Stimulated activated CD4-positive, alpha-beta T cell treated with anti-CD3 and anti-CD28 coated beads, TNF-alpha, amount 100 ng/mL, for 1 hour (primary cell): ENCODE measurements around the gene GON7.
"Not testable (repeated sequence)": the region's sequence is repeated elsewhere in the genome, so short reads cannot be mapped to it uniquely, and the experiment has no call there.

ENCODE experiments used
- DNase-seq, 3 donors: peaks; one replicate each; pipeline ENCODE4 v3.0.0-alpha.2; 2020; ENCODE audit warnings: low read depth in 3 of 3, low spot score in 1 of 3

GON7 gene

DNA sequence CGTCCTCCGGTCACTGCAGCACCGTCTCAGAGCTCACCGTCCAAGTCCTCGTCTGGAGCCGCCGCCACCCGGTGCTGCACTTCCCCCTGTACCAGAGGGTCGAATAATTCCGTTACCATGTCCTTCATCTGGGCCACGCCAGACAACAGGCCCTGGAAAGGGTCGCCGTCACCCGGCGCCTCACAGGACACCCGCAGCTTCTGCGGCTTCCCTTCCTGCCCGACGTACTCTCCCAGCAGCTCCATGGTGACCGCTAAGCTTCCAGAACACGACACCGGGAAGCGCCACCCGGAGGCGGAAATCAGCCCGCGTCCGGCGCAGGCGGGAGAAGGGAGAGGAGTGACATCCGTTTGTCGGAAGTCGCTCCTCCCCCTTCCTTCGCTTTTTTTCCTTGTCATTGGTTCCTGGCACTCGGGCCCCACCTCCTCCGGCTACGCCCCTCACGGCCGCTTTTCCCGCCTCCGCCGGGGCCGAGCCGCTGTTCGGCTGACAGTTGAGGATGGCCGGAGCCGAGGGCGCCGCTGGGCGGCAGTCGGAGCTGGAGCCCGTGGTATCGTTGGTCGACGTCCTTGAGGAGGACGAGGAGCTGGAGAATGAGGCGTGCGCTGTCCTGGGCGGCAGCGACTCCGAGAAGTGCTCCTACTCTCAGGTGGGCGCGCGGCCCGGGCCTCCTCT lies at the start of gene GON7, which contains the start of gene UBR7:
Gene GON7 (minus strand): TSS at position 273 of the 675 bp plus-strand sequence. CDS start 28 bp downstream, at position 245.
Gene UBR7 (plus strand): TSS at position 464 of the 675 bp plus-strand sequence. CDS start 36 bp downstream, at position 500.
- peak; percentile 57 to 76 (median 67) for DNase-seq

DNA sequence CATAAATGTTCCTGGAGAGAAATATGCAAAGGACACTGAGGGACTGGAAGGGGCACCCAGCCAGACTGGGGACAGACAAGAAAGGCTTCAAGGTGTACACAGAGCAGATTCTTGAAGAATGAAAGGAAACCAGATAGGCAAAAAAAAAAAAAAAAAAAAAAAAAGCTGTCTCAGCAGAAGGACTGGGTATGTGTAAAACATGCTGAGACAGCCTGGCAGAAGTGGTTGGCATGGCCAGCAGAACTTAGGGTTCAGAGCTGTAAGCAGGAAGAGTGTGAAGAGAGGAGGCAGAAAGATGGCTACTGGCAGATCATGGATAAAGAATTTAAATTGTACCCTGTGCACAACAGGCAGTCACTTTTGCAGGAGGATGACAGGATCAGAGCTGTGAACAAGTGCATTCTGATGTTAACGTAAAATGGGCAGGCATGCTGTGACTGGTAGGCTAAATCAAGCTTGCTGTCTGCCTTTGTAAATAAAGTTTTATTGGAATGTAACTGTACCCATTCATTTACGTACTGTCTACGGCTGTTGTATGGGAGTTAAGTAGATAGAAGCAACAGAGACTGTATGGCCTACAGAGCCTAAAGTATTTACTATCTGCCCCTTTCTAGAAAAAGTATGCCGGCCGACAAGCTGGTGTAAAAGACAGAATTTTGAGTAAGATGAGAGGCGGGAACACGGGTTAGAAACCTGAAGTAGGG lies 42.4 kb upstream of the GON7 start:
- DNase-seq = no peak

DNA sequence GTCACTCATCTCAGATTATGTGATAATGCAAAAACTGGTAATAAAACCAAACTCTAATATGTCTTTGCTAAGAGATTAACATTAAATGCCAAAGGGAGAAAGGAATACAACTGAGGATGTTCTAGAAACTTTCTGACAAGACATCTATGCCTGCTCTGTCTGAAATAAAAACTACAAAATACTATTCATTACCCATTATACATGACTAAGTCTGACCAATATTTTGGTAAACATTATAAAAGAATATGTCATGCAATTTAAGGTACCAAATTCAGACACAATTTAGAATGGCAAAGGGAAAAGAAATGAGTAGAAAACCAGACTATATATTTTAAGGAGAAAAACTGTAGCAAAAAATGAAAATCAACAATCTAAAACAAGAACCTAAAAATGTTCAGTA lies 39.7 kb upstream of the GON7 start:
- no peak for DNase-seq

DNA sequence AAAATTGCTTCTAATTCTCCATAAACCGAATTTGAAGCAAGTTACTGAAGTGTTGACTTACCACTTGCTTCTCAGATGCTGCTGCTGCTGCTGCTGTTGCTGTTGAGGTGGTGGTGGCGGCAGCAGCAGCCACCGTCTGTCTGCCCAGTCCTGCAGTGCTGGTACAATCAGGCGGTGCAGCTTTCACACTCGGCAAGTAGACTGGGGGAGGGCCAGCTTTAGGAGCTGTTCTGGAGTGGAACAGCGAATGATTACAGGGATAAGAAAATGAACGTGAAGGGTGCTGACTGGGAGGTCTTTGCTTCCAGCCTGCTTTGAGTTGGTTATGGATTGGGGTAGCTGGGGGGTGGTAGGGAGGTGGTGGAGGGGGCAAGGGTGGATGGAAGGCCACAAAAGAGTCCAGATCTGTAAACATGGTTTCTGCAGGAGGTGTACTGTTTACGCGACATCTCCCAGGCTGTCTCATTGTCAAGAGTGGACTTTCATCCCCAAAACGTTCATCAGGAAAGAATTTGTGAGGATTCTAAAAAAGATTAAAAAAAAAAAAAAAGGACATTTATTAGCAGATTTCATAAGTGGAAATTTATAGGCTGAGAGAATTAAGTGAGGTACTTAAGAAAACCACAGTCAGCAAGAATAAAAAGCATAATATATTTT lies 39.0 kb upstream of the GON7 start:
- no peak for DNase-seq

DNA sequence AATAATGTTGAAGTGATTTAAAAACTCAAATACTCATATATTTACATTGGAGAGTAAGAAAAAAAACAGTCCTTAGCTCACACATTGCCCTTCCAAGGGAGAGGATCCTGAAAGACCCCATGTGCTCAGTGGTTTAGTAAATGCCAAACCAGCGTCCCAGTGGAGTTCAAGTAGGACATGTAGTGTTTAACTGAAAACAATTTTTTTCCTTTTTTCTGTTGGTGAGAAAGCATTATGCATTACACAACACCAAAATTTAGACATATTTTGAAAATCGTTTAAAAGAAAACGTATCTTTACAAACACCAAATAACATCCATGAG lies 33.8 kb upstream of the GON7 start:
- no peak for DNase-seq

- DNase-seq = no peak
These were observed 33.2 kb upstream of the GON7 start for GRCh38 chr14:93239869-93240677.

GRCh38 chr14:93234798-93235197 lies 27.9 kb upstream of the GON7 start:
- DNase-seq = no peak

DNA sequence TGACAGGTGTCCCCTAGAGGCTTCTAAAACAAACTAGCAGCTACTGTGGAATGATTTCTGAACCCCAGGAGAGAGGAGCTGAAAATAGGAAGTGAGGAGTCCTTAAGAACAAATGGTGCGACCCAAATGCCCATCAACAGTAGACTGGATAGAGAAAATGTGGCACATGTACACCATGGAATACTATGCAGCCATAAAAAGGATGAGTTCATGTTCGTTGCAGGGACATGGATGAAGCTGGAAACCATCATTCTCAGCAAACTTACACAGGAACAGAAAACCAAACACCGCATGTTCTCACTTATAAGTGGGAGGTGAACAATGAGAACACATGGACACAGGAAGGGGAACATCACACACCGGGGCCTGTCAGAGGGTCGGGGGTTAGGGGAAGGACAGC lies 26.2 kb upstream of the GON7 start:
- not testable (repeated sequence) for DNase-seq

DNA sequence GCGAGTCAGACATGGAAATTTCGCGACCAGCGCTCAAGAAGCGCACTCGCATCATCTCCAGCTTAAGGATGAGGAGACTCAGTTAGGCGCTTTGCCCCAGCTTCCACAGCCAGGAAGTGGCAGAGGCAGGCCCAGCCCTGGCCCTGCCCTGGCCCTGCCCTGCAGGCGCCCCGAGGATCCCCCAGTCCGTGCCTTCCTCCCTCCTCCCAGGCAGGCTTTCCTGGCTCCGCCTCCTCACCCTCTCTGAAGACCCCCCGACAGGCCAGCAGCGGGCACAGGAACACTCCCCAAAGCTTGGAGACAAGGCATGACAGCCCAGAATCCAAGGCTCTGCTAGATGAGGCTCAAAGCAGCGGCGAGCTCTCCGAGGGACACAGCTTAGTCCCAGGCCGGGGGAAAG lies 25.3 kb upstream of the GON7 start:
- DNase-seq = no peak

DNA sequence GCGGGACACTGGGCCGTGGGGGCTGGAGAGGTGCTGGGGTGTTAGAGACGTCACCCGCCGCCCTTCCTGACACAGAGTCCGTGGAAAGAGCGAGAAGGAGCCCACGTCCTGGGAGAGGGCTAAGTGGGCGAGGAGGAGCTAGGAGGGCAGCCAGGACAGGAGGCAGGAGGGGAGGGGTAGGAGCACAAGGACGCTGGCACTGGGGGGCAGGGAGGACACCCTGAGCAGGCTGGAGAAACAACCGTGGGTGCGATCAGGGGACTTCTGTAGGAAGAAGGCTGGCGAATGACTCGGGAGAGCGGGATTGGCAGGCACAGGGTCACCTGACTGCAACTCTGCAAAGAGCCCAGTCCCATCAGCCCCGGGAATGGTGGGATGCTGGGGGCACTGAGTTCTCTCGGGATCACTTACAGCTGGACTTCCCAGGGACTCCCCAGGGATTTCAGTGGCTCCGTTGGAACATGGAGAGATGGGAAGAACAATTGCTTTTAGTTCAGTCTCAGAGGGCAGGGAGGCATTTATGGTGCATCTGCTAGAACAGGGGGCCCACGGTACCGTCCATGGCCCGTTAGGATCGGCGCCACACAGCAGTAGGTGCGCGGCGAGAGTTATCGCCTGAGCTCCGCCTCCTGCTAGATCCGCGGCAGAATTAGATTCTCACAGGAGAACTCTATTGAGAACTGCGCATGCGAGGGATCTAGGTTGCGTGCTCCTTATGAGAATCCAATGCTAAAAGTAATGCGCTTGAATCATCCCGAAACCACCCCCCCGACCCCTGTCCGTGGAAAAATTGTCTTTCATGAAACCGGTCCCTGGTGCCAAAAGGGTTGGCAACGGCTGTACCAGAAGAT lies 24.5 kb upstream of the GON7 start:
- DNase-seq = no peak

DNA sequence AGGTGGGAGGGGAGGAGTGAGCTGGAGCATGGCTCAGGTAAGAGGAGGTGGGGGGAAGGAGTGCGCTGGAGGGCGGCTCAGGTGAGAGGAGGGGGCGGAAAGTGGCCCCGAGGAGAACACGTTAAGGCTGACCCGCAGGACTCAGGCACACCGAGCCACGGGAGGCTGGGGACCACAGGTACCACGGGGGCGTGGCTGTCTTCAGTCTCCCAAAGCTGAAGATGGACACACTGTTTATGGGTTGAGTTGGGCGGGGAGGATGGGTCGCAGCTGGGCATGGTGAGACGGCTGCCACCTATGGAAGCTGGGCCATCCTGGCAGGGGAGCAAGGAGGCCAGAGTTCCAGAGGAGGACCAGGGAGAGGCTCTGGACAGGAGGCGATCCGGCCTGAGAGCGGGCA lies 23.7 kb upstream of the GON7 start:
- DNase-seq = no peak

GRCh38 chr14:93228550-93228949 lies 21.7 kb upstream of the GON7 start:
- no peak for DNase-seq

GRCh38 chr14:93223565-93223964 lies 16.7 kb upstream of the GON7 start:
- no peak for DNase-seq

- no peak for DNase-seq
These were observed 13.6 kb upstream of the GON7 start for GRCh38 chr14:93220509-93220908.

DNA sequence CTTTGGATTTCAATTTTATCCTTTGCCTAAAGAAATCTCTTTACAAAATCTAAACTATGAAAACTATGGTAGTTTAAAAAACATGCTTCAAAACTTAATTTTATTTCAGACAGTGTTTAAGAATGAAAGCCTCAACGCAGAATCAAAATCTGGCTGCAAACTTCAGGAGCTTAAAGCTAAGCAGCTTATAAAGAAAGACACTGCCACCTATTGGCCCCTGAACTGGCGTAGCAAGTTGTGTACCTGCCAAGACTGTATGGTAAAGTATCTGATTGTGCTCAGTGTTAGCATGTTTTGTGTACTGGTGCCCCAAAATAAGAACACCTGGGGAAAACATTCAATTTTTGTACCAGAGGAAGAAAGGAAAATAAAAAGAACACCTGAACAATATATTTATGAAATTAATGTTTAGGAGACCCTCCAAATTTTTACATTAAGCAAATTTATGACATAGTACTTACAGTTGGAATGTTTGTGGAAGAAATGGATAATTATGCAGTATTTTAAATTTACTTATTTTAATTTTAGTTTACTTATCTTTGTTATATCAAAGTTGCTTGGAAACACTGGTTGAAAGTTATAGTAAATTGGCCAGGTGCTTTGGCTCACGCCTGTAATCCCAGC lies 12.3 kb upstream of the GON7 start:
- DNase-seq = no peak

- no peak for DNase-seq
These were observed 7.7 kb upstream of the GON7 start for GRCh38 chr14:93214598-93214997.

GRCh38 chr14:93212432-93212831 lies 5.6 kb upstream of the GON7 start:
- DNase-seq = no peak

- no peak for DNase-seq
These were observed 823 bp upstream of the GON7 start for GRCh38 chr14:93207468-93208308.

GRCh38 chr14:93201155-93201704 lies 5.6 kb downstream of the GON7 start:
- DNase-seq = no peak
